SK-N-SH treated with all-trans-retinoic acid at 6 μM for 48 hours (cell line): Measurements from ENCODE around the gene DGKI.
A peak's percentile ranks its signal among the peaks of the same experiment; 100 is the strongest.

Source experiments
- ATAC-seq: fragments of 200-7000 bp; cut with Tn5 transposase; 3 replicates; pipeline ENCODE4 v1.9.1; 2020; ENCODE audit warnings: mild to moderate bottlenecking, moderate library complexity
- ARNTL ChIP-seq: fragments of 450-650 bp; formaldehyde crosslinking; IDR thresholded peaks from 2 replicates; pipeline ENCODE4 v1.5.0; 2020; ENCODE audit warnings: low read depth, mild to moderate bottlenecking, moderate library complexity, borderline replicate concordance
- BACH2 ChIP-seq: fragments of 250-450 bp; sonication (Bioruptor Pico); IDR thresholded peaks from 2 replicates; pipeline ENCODE4 v1.9.0; 2021; ENCODE audit warnings: mild to moderate bottlenecking, borderline replicate concordance
- CSDC2 ChIP-seq: fragments of 250-450 bp; sonication (Bioruptor Pico); IDR thresholded peaks from 2 replicates; pipeline ENCODE4 v1.5.0; 2020; ENCODE audit warnings: mild to moderate bottlenecking, moderate library complexity
- ESRRG ChIP-seq: fragments of 250-450 bp; sonication (Bioruptor Pico); IDR thresholded peaks from 2 replicates; pipeline ENCODE4 v1.6.1; 2021; ENCODE audit warnings: mild to moderate bottlenecking
- GLIS3 ChIP-seq: fragments of 250-450 bp; sonication (Bioruptor Pico); IDR thresholded peaks from 2 replicates; pipeline ENCODE4 v1.5.0; 2020; ENCODE audit warnings: mild to moderate bottlenecking, moderate library complexity
- ISL1 ChIP-seq: fragments of 250-450 bp; sonication (Bioruptor Pico); IDR thresholded peaks from 2 replicates; pipeline ENCODE4 v2.1.2; 2022; ENCODE audit warnings: mild to moderate bottlenecking, moderate library complexity
- PPARA ChIP-seq: fragments of 250-450 bp; sonication (Bioruptor Pico); IDR thresholded peaks from 2 replicates; pipeline ENCODE4 v1.5.0; 2020; ENCODE audit warnings: mild to moderate bottlenecking, borderline replicate concordance
- RARB ChIP-seq: fragments of 250-450 bp; sonication (Bioruptor Pico); IDR thresholded peaks from 2 replicates; pipeline ENCODE4 v1.8.0; 2021; ENCODE audit warnings: mild to moderate bottlenecking, moderate library complexity
- SNAI2 ChIP-seq: fragments of 250-450 bp; sonication (Bioruptor Pico); IDR thresholded peaks from 2 replicates; pipeline ENCODE4 v1.5.0; 2020; ENCODE audit warnings: mild to moderate bottlenecking, moderate library complexity
- TCF4 ChIP-seq: fragments of 250-450 bp; sonication (Bioruptor Pico); IDR thresholded peaks from 2 replicates; pipeline ENCODE4 v1.8.0; 2021; ENCODE audit warnings: mild to moderate bottlenecking, moderate library complexity, borderline replicate concordance
- TOX ChIP-seq: fragments of 250-450 bp; sonication (Bioruptor Pico); IDR thresholded peaks from 2 replicates; pipeline ENCODE4 v1.8.0; 2021; ENCODE audit warnings: mild to moderate bottlenecking, moderate library complexity, borderline replicate concordance
- ZC3H10 ChIP-seq: fragments of 250-450 bp; sonication (Bioruptor Pico); IDR thresholded peaks from 2 replicates; pipeline ENCODE4 v1.5.1; 2021; ENCODE audit warnings: mild to moderate bottlenecking, moderate library complexity
- ZFP3 ChIP-seq: fragments of 250-450 bp; sonication (Bioruptor Pico); IDR thresholded peaks from 2 replicates; pipeline ENCODE4 v1.5.0; 2020; ENCODE audit warnings: mild to moderate bottlenecking, moderate library complexity
- ZNF565 ChIP-seq: fragments of 450-650 bp; formaldehyde crosslinking; conservative IDR thresholded peaks from 2 replicates; pipeline ENCODE4 v1.5.0; 2020; ENCODE audit warnings: low read depth, mild to moderate bottlenecking, moderate library complexity
- ZNF70 ChIP-seq: fragments of 450-650 bp; formaldehyde crosslinking; IDR thresholded peaks from 2 replicates; pipeline ENCODE4 v1.5.0; 2020; ENCODE audit warnings: mild to moderate bottlenecking, moderate library complexity
- TF ChIP-seq, protein P1 (sequence below): fragments of 250-450 bp; sonication (Bioruptor Pico); IDR thresholded peaks from 2 replicates; pipeline ENCODE4 v1.5.1; 2020; ENCODE audit warnings: low read depth, mild to moderate bottlenecking, moderate library complexity
- TF ChIP-seq, protein P2 (sequence below): fragments of 250-450 bp; sonication (Bioruptor Pico); IDR thresholded peaks from 2 replicates; pipeline ENCODE4 v1.8.0; 2020; ENCODE audit warnings: mild to moderate bottlenecking, moderate library complexity, borderline replicate concordance
- TF ChIP-seq, protein P3 (sequence below): fragments of 250-450 bp; sonication (Bioruptor Pico); IDR thresholded peaks from 2 replicates; pipeline ENCODE4 v1.5.1; 2021; ENCODE audit warnings: mild to moderate bottlenecking, moderate library complexity
- TF ChIP-seq, protein P4 (sequence below): fragments of 250-450 bp; sonication (Bioruptor Pico); IDR thresholded peaks from 2 replicates; pipeline ENCODE4 v1.8.0; 2021; ENCODE audit warnings: low read depth, mild to moderate bottlenecking, moderate library complexity, borderline replicate concordance

DGKI gene

DNA sequence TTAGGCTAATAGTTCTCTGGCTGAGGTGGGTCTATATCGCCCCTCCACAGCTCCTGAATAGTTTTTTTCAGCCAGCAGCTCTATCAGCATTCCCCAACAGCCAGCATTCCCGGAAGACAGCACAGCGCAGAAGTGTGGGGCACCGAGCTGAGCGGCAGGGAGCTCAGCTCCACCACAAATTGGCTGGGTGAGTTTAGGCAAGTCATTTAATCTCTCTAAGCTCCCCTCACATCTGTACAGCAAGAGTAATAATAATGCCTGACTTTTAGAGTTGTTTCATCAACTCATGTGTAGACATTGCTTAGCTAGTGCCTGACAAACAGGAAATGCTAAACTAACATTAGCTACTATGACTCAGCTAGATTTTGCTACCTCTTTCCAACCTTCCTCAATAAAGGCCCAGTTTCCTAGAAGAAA lies 255.3 kb downstream of the DGKI start:
- peak; percentile 68 for ATAC-seq
- TF ChIP-seq ZNF70 (CRISPR knock-in tag), result no peak
- TF ChIP-seq ESRRG (CRISPR knock-in tag), result no peak
- TF ChIP-seq CSDC2 (CRISPR knock-in tag), result no peak
- no peak for TF ChIP-seq SNAI2 (CRISPR knock-in tag)
- TF ChIP-seq ZC3H10, result no peak
- TF ChIP-seq ZNF565 (CRISPR knock-in tag), result no peak
- TF ChIP-seq, protein P1, sequence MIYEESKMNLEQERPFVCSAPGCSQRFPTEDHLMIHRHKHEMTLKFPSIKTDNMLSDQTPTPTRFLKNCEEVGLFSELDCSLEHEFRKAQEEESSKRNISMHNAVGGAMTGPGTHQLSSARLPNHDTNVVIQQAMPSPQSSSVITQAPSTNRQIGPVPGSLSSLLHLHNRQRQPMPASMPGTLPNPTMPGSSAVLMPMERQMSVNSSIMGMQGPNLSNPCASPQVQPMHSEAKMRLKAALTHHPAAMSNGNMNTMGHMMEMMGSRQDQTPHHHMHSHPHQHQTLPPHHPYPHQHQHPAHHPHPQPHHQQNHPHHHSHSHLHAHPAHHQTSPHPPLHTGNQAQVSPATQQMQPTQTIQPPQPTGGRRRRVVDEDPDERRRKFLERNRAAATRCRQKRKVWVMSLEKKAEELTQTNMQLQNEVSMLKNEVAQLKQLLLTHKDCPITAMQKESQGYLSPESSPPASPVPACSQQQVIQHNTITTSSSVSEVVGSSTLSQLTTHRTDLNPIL (CRISPR knock-in tag), result no peak
- no peak for TF ChIP-seq GLIS3 (CRISPR knock-in tag)
- no peak for TF ChIP-seq TCF4
- TF ChIP-seq BACH2 (CRISPR knock-in tag), result no peak
- no peak for TF ChIP-seq ZFP3

DNA sequence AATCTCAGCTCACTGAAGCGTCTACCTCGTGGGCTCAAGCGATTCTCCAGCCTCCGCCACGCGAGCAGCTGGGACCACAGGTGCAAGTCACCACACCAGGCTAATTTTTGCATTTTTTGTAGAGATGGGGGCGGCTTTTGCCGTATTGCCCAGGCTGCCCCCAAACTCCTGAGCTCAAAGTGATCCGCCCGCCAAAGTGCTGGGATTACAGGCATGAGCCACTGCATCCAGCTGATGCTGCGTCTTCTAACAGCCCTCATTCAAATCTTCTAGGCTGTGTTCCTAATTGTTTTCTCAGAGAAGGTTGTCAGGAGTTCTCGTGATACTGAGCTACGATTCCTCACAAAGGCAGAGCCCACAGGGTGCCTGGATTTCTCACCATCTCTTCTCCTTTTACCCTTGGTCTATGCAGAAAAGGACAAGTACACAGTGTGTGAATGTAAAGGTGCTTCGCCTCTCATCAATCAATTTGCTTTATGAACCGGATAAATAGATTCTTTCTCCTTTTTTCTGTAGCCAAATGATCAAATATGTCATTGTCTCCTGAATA lies 255.9 kb downstream of the DGKI start:
- TF ChIP-seq ARNTL, result no peak
- no peak for ATAC-seq

DNA sequence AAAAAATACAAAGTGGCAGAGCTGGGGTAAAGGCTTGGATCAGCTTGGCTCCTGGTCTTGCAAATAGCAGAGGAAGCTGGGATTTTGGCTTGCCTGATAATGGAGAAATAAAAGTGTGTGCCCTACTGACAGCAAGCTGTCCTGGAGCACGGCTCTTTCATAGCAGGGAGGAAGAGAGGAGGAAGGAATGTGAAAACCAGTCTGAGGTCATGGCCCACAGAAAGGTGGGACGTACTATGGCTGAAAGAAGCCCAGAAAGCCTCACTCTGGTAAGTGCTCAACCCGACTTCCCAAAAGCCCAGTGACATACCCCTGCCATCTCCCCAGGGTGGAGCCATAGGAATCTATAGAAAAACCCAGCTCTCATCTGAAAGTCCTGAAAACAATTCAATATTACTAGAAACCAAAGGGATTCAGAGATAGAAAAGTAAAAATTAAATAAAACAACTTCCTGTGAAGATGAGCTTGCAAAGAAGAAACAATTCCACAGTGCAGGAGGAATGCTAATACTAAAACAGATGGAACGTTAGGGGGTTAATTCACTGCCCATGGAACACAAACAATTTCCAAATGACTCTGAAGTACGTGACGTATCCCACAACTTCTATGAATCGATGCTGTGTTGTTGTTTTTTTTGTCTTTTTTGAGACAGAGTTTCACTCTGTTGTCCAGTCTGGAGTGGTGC lies 256.6 kb downstream of the DGKI start:
- TF ChIP-seq TOX (CRISPR knock-in tag) (no peak), PPARA (CRISPR knock-in tag) (no peak), ESRRG (CRISPR knock-in tag) (no peak), TCF4 (no peak), ZFP3 (no peak), CSDC2 (CRISPR knock-in tag) (no peak), SNAI2 (CRISPR knock-in tag) (no peak), BACH2 (CRISPR knock-in tag) (no peak), RARB (CRISPR knock-in tag) (no peak)
- TF ChIP-seq, protein P2, sequence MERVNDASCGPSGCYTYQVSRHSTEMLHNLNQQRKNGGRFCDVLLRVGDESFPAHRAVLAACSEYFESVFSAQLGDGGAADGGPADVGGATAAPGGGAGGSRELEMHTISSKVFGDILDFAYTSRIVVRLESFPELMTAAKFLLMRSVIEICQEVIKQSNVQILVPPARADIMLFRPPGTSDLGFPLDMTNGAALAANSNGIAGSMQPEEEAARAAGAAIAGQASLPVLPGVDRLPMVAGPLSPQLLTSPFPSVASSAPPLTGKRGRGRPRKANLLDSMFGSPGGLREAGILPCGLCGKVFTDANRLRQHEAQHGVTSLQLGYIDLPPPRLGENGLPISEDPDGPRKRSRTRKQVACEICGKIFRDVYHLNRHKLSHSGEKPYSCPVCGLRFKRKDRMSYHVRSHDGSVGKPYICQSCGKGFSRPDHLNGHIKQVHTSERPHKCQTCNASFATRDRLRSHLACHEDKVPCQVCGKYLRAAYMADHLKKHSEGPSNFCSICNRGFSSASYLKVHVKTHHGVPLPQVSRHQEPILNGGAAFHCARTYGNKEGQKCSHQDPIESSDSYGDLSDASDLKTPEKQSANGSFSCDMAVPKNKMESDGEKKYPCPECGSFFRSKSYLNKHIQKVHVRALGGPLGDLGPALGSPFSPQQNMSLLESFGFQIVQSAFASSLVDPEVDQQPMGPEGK (CRISPR knock-in tag), result no peak
- TF ChIP-seq, protein P3, sequence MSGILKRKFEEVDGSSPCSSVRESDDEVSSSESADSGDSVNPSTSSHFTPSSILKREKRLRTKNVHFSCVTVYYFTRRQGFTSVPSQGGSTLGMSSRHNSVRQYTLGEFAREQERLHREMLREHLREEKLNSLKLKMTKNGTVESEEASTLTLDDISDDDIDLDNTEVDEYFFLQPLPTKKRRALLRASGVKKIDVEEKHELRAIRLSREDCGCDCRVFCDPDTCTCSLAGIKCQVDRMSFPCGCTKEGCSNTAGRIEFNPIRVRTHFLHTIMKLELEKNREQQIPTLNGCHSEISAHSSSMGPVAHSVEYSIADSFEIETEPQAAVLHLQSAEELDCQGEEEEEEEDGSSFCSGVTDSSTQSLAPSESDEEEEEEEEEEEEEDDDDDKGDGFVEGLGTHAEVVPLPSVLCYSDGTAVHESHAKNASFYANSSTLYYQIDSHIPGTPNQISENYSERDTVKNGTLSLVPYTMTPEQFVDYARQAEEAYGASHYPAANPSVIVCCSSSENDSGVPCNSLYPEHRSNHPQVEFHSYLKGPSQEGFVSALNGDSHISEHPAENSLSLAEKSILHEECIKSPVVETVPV (CRISPR knock-in tag), result no peak
- TF ChIP-seq, protein P1 (CRISPR knock-in tag), result no peak
- ATAC-seq, result no peak

DNA sequence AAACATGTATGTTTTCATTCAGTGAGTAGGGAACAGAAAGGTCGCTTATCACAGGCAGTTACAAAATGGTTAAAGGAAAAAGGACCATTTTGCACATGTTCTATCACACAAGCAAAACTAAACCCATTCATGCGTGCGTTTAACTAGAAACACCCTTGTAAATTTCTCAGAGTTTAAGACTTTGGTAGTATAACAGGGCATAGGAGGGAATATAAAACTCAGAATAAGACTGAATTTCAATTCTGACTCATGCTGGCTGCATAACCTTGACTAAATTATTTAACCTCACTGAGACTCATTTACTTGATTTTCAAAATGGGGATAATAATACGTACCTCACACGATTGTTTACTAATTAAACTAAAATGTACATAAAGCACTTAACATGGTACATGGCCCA lies 259.4 kb downstream of the DGKI start:
- no peak for ATAC-seq
- TF ChIP-seq ZNF70 (CRISPR knock-in tag), result no peak
- TF ChIP-seq ISL1 (CRISPR knock-in tag), result no peak
- TF ChIP-seq ESRRG (CRISPR knock-in tag), result no peak
- TF ChIP-seq, protein P3 (CRISPR knock-in tag), result no peak
- TF ChIP-seq ZFP3, result no peak
- no peak for TF ChIP-seq ZC3H10
- TF ChIP-seq RARB (CRISPR knock-in tag), result no peak
- no peak for TF ChIP-seq PPARA (CRISPR knock-in tag)
- TF ChIP-seq, protein P2 (CRISPR knock-in tag), result no peak
- TF ChIP-seq BACH2 (CRISPR knock-in tag), result no peak
- TF ChIP-seq SNAI2 (CRISPR knock-in tag), result no peak
- TF ChIP-seq GLIS3 (CRISPR knock-in tag), result no peak
- TF ChIP-seq TCF4, result no peak
- TF ChIP-seq, protein P4, sequence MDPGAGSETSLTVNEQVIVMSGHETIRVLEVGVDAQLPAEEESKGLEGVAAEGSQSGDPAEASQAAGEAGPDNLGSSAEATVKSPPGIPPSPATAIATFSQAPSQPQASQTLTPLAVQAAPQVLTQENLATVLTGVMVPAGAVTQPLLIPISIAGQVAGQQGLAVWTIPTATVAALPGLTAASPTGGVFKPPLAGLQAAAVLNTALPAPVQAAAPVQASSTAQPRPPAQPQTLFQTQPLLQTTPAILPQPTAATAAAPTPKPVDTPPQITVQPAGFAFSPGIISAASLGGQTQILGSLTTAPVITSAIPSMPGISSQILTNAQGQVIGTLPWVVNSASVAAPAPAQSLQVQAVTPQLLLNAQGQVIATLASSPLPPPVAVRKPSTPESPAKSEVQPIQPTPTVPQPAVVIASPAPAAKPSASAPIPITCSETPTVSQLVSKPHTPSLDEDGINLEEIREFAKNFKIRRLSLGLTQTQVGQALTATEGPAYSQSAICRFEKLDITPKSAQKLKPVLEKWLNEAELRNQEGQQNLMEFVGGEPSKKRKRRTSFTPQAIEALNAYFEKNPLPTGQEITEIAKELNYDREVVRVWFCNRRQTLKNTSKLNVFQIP, result no peak
- no peak for TF ChIP-seq ZNF565 (CRISPR knock-in tag)
- no peak for TF ChIP-seq ARNTL
